SK-N-SH treated with all-trans-retinoic acid at 6 μM for 48 hours (cell line): ENCODE results near the gene DST.

Experiments
- ARNTL ChIP-seq: fragments of 450-650 bp; formaldehyde crosslinking; IDR thresholded peaks from 2 replicates; pipeline ENCODE4 v1.5.0; 2020; ENCODE audit warnings: low read depth, mild to moderate bottlenecking, moderate library complexity, borderline replicate concordance
- BACH2 ChIP-seq: fragments of 250-450 bp; sonication (Bioruptor Pico); IDR thresholded peaks from 2 replicates; pipeline ENCODE4 v1.9.0; 2021; ENCODE audit warnings: mild to moderate bottlenecking, borderline replicate concordance
- ESRRG ChIP-seq: fragments of 250-450 bp; sonication (Bioruptor Pico); IDR thresholded peaks from 2 replicates; pipeline ENCODE4 v1.6.1; 2021; ENCODE audit warnings: mild to moderate bottlenecking
- ISL1 ChIP-seq: fragments of 250-450 bp; sonication (Bioruptor Pico); IDR thresholded peaks from 2 replicates; pipeline ENCODE4 v2.1.2; 2022; ENCODE audit warnings: mild to moderate bottlenecking, moderate library complexity
- PATZ1 ChIP-seq: fragments of 250-450 bp; sonication (Bioruptor Pico); IDR thresholded peaks from 2 replicates; pipeline ENCODE4 v1.8.0; 2020; ENCODE audit warnings: mild to moderate bottlenecking, moderate library complexity, borderline replicate concordance
- POU6F1 ChIP-seq: fragments of 250-450 bp; sonication (Bioruptor Pico); IDR thresholded peaks from 2 replicates; pipeline ENCODE4 v1.8.0; 2021; ENCODE audit warnings: low read depth, mild to moderate bottlenecking, moderate library complexity, borderline replicate concordance
- TCF4 ChIP-seq: fragments of 250-450 bp; sonication (Bioruptor Pico); IDR thresholded peaks from 2 replicates; pipeline ENCODE4 v1.8.0; 2021; ENCODE audit warnings: mild to moderate bottlenecking, moderate library complexity, borderline replicate concordance
- TOX ChIP-seq: fragments of 250-450 bp; sonication (Bioruptor Pico); IDR thresholded peaks from 2 replicates; pipeline ENCODE4 v1.8.0; 2021; ENCODE audit warnings: mild to moderate bottlenecking, moderate library complexity, borderline replicate concordance
- TSHZ2 ChIP-seq: fragments of 250-450 bp; sonication (Bioruptor Pico); IDR thresholded peaks from 2 replicates; pipeline ENCODE4 v1.5.0; 2020; ENCODE audit warnings: mild to moderate bottlenecking, moderate library complexity
- ZC3H10 ChIP-seq: fragments of 250-450 bp; sonication (Bioruptor Pico); IDR thresholded peaks from 2 replicates; pipeline ENCODE4 v1.5.1; 2021; ENCODE audit warnings: mild to moderate bottlenecking, moderate library complexity
- ZFP3 ChIP-seq: fragments of 250-450 bp; sonication (Bioruptor Pico); IDR thresholded peaks from 2 replicates; pipeline ENCODE4 v1.5.0; 2020; ENCODE audit warnings: mild to moderate bottlenecking, moderate library complexity
- ZFP30 ChIP-seq: fragments of 450-650 bp; formaldehyde crosslinking; IDR thresholded peaks from 2 replicates; pipeline ENCODE4 v1.5.0; 2022; ENCODE audit warnings: mild to moderate bottlenecking, moderate library complexity
- ZNF70 ChIP-seq: fragments of 450-650 bp; formaldehyde crosslinking; IDR thresholded peaks from 2 replicates; pipeline ENCODE4 v1.5.0; 2020; ENCODE audit warnings: mild to moderate bottlenecking, moderate library complexity

GRCh38 chr6:56433119-56433518 lies 209.6 kb downstream of the DST start:
- no peak for TF ChIP-seq PATZ1 (CRISPR knock-in tag)
- TF ChIP-seq ESRRG (CRISPR knock-in tag), result no peak
- TF ChIP-seq TOX (CRISPR knock-in tag), result no peak
- TF ChIP-seq ZC3H10 (CRISPR knock-in tag), result no peak
- no peak for TF ChIP-seq ARNTL (CRISPR knock-in tag)
- TF ChIP-seq ZFP30, result no peak
- no peak for TF ChIP-seq POU6F1 (CRISPR knock-in tag)
- TF ChIP-seq ISL1, result no peak
- TF ChIP-seq TSHZ2 (CRISPR knock-in tag), result no peak
- no peak for TF ChIP-seq ZFP3 (CRISPR knock-in tag)
- no peak for TF ChIP-seq ZNF70
- no peak for TF ChIP-seq BACH2 (CRISPR knock-in tag)
- TF ChIP-seq TCF4 (CRISPR knock-in tag), result no peak
